Thymus (tissue), 11 donors: ENCODE results near the gene RSAD2. TPM values are rescaled to one million over a fixed set of nuclear protein-coding genes. Genes with fewer than 3 reads are reported as not detected.
"Not testable (repeated sequence)": the region's sequence is repeated elsewhere in the genome, so short reads cannot be mapped to it uniquely, and the experiment has no call there.

ENCODE experiments used
- DNase-seq, 9 donors: peaks; one replicate each; pipeline ENCODE4 v3.0.0-alpha.2; 2013; ENCODE audit warnings: low spot score in 9 of 9, low read depth in 6 of 9, missing footprints in 1 of 9
- H3K27ac ChIP-seq, 2 donors: one replicate each; pipeline ENCODE4 v1.5.1; 2013; ENCODE audit warnings: control low read depth in 1 of 2, low read depth in 1 of 2, low read length in 1 of 2, mild to moderate bottlenecking in 1 of 2, moderate library complexity in 1 of 2
- H3K27me3 ChIP-seq, 2 donors: one replicate each; pipeline ENCODE4 v1.5.1; 2013; ENCODE audit warnings: low read length in 1 of 2; ENCODE audit not compliant: control insufficient read depth in 2 of 2, insufficient read depth in 1 of 2
- H3K36me3 ChIP-seq, 2 donors: one replicate each; pipeline ENCODE4 v1.5.1; 2013; ENCODE audit warnings: low read length in 1 of 2, mild to moderate bottlenecking in 1 of 2, moderate library complexity in 1 of 2; ENCODE audit not compliant: control insufficient read depth in 2 of 2, insufficient read depth in 2 of 2
- H3K4me1 ChIP-seq, 2 donors: one replicate each; pipeline ENCODE4 v1.5.1; 2013; ENCODE audit warnings: low read length in 2 of 2; ENCODE audit not compliant: control insufficient read depth in 2 of 2, insufficient read depth in 2 of 2
- H3K4me3 ChIP-seq, 2 donors: one replicate each; pipeline ENCODE4 v1.5.1; 2013; ENCODE audit warnings: low read length in 2 of 2, control low read depth in 1 of 2, mild to moderate bottlenecking in 1 of 2
- H3K9me3 ChIP-seq, 2 donors: one replicate each; pipeline ENCODE4 v1.5.1; 2013; ENCODE audit warnings: low read length in 1 of 2, mild to moderate bottlenecking in 1 of 2; ENCODE audit not compliant: control insufficient read depth in 2 of 2, insufficient read depth in 1 of 2
- WGBS: extraction: QIAGEN DNeasy Blood & Tissue Kit; methylation state at CpG from one replicate; pipeline ENCODE4 v1.1.7; 2013; 5-methylcytosine and 5-hydroxymethylcytosine counted together
- polyA plus RNA-seq: library from polyadenylated mRNA; stranded (reverse); fragments of 200-250 nt; gene quantifications from one replicate; pipeline ENCODE4 v1.2.3, GENCODE V29; 2013
- total RNA-seq: library from RNA; stranded (reverse); fragments of 120-200 nt; gene quantifications from one replicate; pipeline ENCODE4 v1.2.4, GENCODE V29; 2013
- donor health status: healthy.

RSAD2 gene
- total and polyA plus RNA-seq, 2 donors: 8.2 to 26.3 TPM

GRCh38 chr2:6858466-6859027 is 19.0 kb upstream of the RSAD2 start:
- peaks cover 0 to 18% of the 10 kb centered on the region in 2 donors for H3K9me3 ChIP-seq
- H3K27ac ChIP-seq, DNase-seq, H3K4me3 ChIP-seq, H3K27me3 ChIP-seq: not testable (repeated sequence)
- peaks cover 0 to 11% of the 10 kb centered on the region in 2 donors for H3K4me1 ChIP-seq
- H3K36me3 ChIP-seq: peaks cover 9 to 59% of the 10 kb centered on the region in 2 donors
- WGBS: 98% methylated on average over 4 of the region's 4 CpGs

- H3K4me3 ChIP-seq: no peak overlapping the region
- H3K4me1 ChIP-seq: peaks cover 6 to 23% of the 10 kb centered on the region in 2 donors
- 99% methylated on average over 3 of the region's 3 CpGs for WGBS
- H3K36me3 ChIP-seq: peaks cover 9 to 57% of the 10 kb centered on the region in 2 donors
- no peak for DNase-seq
- no peak overlapping the region for H3K27ac ChIP-seq
- H3K27me3 ChIP-seq: no peaks in the 10 kb centered on the region
- peaks cover 0 to 18% of the 10 kb centered on the region in 2 donors for H3K9me3 ChIP-seq
Measured at GRCh38 chr2:6860296-6860695, 17.3 kb upstream of the RSAD2 start.

- no peak for DNase-seq
- H3K27me3 ChIP-seq: no peaks in the 10 kb centered on the region
- H3K27ac ChIP-seq: no peak overlapping the region
- WGBS: 96% methylated on average over 6 of the region's 6 CpGs
- peaks cover 9 to 45% of the 10 kb centered on the region in 2 donors for H3K36me3 ChIP-seq
- H3K9me3 ChIP-seq: peaks cover 0 to 18% of the 10 kb centered on the region in 2 donors
- H3K4me3 ChIP-seq: no peak overlapping the region
- peaks cover 6 to 30% of the 10 kb centered on the region in 2 donors for H3K4me1 ChIP-seq
Measured at GRCh38 chr2:6863792-6864191, 13.8 kb upstream of the RSAD2 start.

- 66% methylated on average over 8 of the region's 8 CpGs for WGBS
- no peak for DNase-seq
- peaks cover 0 to 16% of the 10 kb centered on the region in 2 donors for H3K9me3 ChIP-seq
- peak overlapping the region in 1 of 2 donors; percentile 20 for H3K27ac ChIP-seq
- H3K4me1 ChIP-seq: peaks cover 6 to 30% of the 10 kb centered on the region in 2 donors
- H3K36me3 ChIP-seq: peaks cover 9 to 40% of the 10 kb centered on the region in 2 donors
- peak overlapping the region in 1 of 2 donors; percentile 52 for H3K4me3 ChIP-seq
- H3K27me3 ChIP-seq: no peaks in the 10 kb centered on the region
Measured at GRCh38 chr2:6864231-6864754, 13.3 kb upstream of the RSAD2 start.

GRCh38 chr2:6864923-6865345 is 12.6 kb upstream of the RSAD2 start:
- Histone ChIP-seq H3K27ac (peak overlapping the region; percentile 26 to 83), H3K4me1 (peaks cover 6 to 30% of the 10 kb centered on the region in 2 donors), H3K9me3 (peaks cover 0 to 10% of the 10 kb centered on the region in 2 donors), H3K4me3 (peak overlapping the region; percentile 52 to 89), H3K36me3 (peaks cover 3 to 34% of the 10 kb centered on the region in 2 donors), H3K27me3 (no peaks in the 10 kb centered on the region)
- DNase-seq: peak in 1 of 9 donors; percentile 56
- 1% methylated on average over 37 of the region's 37 CpGs for WGBS

- Histone ChIP-seq H3K36me3 (peaks cover 3 to 27% of the 10 kb centered on the region in 2 donors), H3K4me1 (peaks cover 6 to 30% of the 10 kb centered on the region in 2 donors), H3K27me3 (no peaks in the 10 kb centered on the region), H3K9me3 (peaks cover 0 to 6% of the 10 kb centered on the region in 2 donors), H3K4me3 (peak within 1 kb of the TSS; percentile 55 to 89), H3K27ac (peak within 1 kb of the TSS; percentile 79 to 83)
- peak in 7 of 9 donors; percentile 55 to 88 (median 68) for DNase-seq
- under 1% methylated on average over 115 of the region's 115 CpGs for WGBS
Measured at GRCh38 chr2:6865346-6866274, 12.0 kb upstream of the RSAD2 start, which contains the start of gene CMPK2. Gene CMPK2 (minus strand): TSS chr2:6865907. CDS start chr2:6865696, 211 bp downstream.

GRCh38 chr2:6866275-6866671 is 11.3 kb upstream of the RSAD2 start:
- WGBS: 3% methylated on average over 9 of the region's 9 CpGs
- H3K4me1 ChIP-seq: peaks cover 6 to 30% of the 10 kb centered on the region in 2 donors
- peak overlapping the region; percentile 55 to 89 for H3K4me3 ChIP-seq
- peaks cover 0 to 6% of the 10 kb centered on the region in 2 donors for H3K9me3 ChIP-seq
- DNase-seq: peak in 4 of 9 donors; percentile 30 to 77 (median 58)
- H3K27ac ChIP-seq: peak overlapping the region; percentile 79 to 83
- H3K36me3 ChIP-seq: peaks cover 3 to 20% of the 10 kb centered on the region in 2 donors
- H3K27me3 ChIP-seq: no peaks in the 10 kb centered on the region

GRCh38 chr2:6866982-6867381 is 10.6 kb upstream of the RSAD2 start:
- H3K27me3 ChIP-seq: no peaks in the 10 kb centered on the region
- peak overlapping the region in 1 of 2 donors; percentile 33 for H3K27ac ChIP-seq
- no peaks in the 10 kb centered on the region for H3K9me3 ChIP-seq
- peaks cover 6 to 30% of the 10 kb centered on the region in 2 donors for H3K4me1 ChIP-seq
- H3K36me3 ChIP-seq: peaks cover 3 to 14% of the 10 kb centered on the region in 2 donors
- H3K4me3 ChIP-seq: no peak overlapping the region
- 83% methylated on average over 7 of the region's 7 CpGs for WGBS
- DNase-seq: no peak
